HUES6 (cell line): Measurements from ENCODE around the gene LGALS9B.
"Not testable (repeated sequence)": the region's sequence is repeated elsewhere in the genome, so short reads cannot be mapped to it uniquely, and the experiment has no call there.

Source experiments
- H3K27ac ChIP-seq: 2 replicates; pipeline ENCODE4 v1.7.0; 2013; ENCODE audit warnings: low read depth, mild to moderate bottlenecking, low read length, inconsistent platforms
- H3K27me3 ChIP-seq: 2 replicates; pipeline ENCODE4 v1.6.1; 2013; ENCODE audit warnings: low read length; ENCODE audit not compliant: control insufficient read depth, insufficient read depth
- H3K36me3 ChIP-seq: 2 replicates; pipeline ENCODE4 v1.6.1; 2013; ENCODE audit warnings: low read length; ENCODE audit not compliant: control insufficient read depth, insufficient read depth
- H3K4me1 ChIP-seq: 2 replicates; pipeline ENCODE4 v1.6.1; 2013; ENCODE audit warnings: low read length; ENCODE audit not compliant: control insufficient read depth, insufficient read depth
- H3K4me3 ChIP-seq: 2 replicates; pipeline ENCODE4 v1.5.1; 2013; ENCODE audit warnings: low read depth, low read length
- H3K9ac ChIP-seq: one replicate; pipeline ENCODE4 v1.6.1; 2013; ENCODE audit warnings: mild to moderate bottlenecking, low read length
- H3K9me3 ChIP-seq: 2 replicates; pipeline ENCODE4 v1.6.1; 2013; ENCODE audit warnings: low read depth, low read length; ENCODE audit not compliant: control insufficient read depth, insufficient read depth

Gene LGALS9B

DNA sequence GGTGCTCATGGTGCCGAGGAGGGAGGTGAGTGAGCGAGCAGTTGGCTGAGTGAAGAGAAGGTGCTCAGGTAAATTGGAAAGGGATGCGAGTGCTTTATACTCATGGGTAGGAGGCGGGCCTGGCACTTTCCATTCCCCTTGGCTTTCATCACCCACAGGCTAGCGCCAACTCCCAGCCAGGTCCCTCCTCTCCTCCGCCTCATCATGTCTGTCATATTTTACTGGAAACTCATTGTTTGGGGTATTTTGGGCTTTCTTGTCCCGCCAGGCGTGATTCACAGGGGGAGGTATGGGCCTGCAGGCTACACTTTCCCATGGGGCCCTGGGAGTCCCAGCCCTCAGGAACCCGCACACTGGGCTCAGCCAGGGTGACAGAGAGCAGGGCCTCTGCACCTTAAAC, 26.8 kb upstream of the LGALS9B start:
- not testable (repeated sequence) for H3K27me3 ChIP-seq, H3K9me3 ChIP-seq, H3K36me3 ChIP-seq, H3K27ac ChIP-seq, H3K9ac ChIP-seq, H3K4me3 ChIP-seq, H3K4me1 ChIP-seq

DNA sequence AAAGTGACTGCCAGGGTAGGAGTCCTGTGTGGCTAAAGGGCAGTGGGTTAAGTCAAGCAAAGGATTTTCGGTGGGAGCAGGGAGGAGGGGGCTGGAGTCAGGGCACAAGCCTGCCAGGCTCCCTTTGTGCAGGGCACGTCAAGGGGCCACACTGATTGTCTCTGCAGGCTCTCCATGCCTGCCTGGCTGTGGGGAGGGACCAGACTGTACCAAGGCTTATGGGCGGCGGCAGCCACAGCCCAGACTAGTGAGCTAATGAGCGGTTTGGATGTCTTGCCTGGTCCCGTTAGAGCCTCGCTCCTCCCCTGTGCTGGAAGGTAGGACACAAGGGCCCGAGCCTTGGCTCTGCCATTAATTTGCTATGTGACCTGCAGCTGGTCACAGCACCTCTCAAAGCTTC, 25.6 kb upstream of the LGALS9B start:
- not testable (repeated sequence) for H3K36me3 ChIP-seq, H3K27me3 ChIP-seq, H3K9me3 ChIP-seq, H3K4me1 ChIP-seq, H3K4me3 ChIP-seq, H3K27ac ChIP-seq, H3K9ac ChIP-seq

DNA sequence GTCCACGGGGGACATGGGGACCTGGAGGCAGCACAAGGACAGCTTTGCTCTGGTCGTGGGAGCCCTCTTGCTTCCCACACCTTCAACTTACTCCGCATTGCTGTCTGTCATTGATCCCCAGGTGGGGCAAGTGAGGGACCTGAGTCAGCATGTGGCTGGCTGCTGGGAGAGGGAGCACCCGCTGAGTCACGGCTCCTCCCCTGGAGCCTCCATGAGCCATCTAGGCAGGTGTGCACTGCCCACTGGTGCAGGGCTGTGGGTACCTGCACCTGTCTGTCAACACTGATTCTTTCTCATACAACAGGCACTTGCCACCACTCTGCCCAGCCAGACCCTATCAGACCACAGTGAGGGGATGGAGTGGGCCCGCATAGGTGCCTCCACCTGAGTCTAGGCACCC, 24.8 kb upstream of the LGALS9B start:
- not testable (repeated sequence) for H3K27me3 ChIP-seq, H3K4me3 ChIP-seq, H3K9ac ChIP-seq, H3K9me3 ChIP-seq, H3K27ac ChIP-seq, H3K36me3 ChIP-seq, H3K4me1 ChIP-seq

- H3K4me3 ChIP-seq, H3K9me3 ChIP-seq, H3K27ac ChIP-seq, H3K9ac ChIP-seq, H3K4me1 ChIP-seq, H3K27me3 ChIP-seq, H3K36me3 ChIP-seq: not testable (repeated sequence)
Measured at GRCh38 chr17:20484930-20485329, 17.6 kb upstream of the LGALS9B start.

DNA sequence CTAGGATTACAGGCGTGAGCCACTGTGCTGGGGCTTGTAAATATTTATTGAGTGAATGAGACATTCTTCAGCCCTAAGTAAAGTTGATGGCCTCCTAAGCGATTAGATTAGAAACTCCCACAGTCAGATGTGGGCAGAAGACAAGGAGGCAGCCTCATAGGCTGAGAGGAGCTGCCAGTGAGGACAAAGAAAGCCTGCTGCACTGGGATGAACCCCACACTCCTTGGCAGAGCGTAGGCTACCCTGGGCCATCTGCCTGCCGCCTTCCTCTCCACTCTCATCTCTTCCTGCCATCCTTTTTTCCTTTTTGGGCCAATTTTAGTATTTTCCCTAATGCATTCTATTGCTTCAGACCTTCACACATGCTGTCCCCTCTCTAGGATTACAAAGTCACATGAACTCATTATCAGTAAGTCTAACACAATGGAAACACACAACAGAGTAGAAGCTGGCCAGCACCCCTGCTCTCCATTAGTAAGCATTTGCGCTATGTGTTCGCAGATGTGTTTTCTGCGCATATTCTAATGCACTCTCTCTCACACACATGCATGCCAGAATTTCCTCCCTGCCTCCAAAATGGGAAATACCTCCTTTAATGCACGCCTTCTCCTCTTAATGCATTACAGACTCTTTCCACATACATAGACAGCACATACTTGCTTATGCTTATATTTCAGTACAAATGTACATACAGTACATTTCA, 12.7 kb upstream of the LGALS9B start:
- not testable (repeated sequence) for H3K27ac ChIP-seq, H3K9ac ChIP-seq, H3K9me3 ChIP-seq, H3K4me1 ChIP-seq, H3K4me3 ChIP-seq, H3K27me3 ChIP-seq, H3K36me3 ChIP-seq

DNA sequence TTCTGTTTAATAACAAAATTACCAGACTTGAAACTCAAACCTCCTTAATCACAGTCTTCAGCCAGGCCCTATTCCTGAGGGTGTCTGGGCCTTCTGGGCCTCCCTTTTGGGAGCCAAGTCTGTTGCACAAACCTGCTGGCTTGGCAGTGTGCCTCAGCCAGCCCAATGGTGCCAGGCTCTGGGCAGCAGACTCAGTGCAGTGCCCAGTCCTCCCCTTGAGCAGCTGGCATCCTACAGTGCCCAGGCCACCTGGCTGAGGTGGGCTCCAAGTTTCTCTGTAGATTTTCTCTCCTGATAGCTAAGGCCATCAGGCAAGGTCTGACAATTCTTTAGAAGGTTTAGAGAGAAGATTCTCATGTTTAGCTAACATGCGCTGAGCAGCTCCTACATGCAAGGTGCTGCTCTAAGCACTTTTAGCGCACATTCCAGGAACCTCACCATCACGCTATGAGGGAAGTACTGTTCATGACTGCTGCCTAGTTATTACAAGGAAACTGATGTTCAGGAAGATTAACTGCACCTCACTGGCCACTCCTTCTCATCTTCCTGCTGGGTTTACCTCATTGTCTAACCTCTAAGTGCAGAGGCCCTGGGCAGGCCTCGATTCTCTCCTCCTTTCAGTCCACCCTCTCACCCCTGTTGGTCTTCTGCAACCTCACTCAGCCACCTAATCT, 10.2 kb upstream of the LGALS9B start:
- H3K9me3 ChIP-seq, H3K9ac ChIP-seq, H3K27ac ChIP-seq, H3K36me3 ChIP-seq, H3K27me3 ChIP-seq, H3K4me3 ChIP-seq, H3K4me1 ChIP-seq: not testable (repeated sequence)

GRCh38 chr17:20475137-20475831, 7.9 kb upstream of the LGALS9B start:
- not testable (repeated sequence) for H3K4me3 ChIP-seq, H3K9me3 ChIP-seq, H3K4me1 ChIP-seq

GRCh38 chr17:20474081-20474480, 6.7 kb upstream of the LGALS9B start:
- H3K9me3 ChIP-seq, H3K27me3 ChIP-seq, H3K4me1 ChIP-seq, H3K27ac ChIP-seq, H3K9ac ChIP-seq, H3K36me3 ChIP-seq, H3K4me3 ChIP-seq: not testable (repeated sequence)

More at GRCh38 chr17:20475137-20475831, 7.9 kb upstream of the LGALS9B start:
- H3K36me3 ChIP-seq, H3K27ac ChIP-seq, H3K9ac ChIP-seq, H3K27me3 ChIP-seq: not testable (repeated sequence)

DNA sequence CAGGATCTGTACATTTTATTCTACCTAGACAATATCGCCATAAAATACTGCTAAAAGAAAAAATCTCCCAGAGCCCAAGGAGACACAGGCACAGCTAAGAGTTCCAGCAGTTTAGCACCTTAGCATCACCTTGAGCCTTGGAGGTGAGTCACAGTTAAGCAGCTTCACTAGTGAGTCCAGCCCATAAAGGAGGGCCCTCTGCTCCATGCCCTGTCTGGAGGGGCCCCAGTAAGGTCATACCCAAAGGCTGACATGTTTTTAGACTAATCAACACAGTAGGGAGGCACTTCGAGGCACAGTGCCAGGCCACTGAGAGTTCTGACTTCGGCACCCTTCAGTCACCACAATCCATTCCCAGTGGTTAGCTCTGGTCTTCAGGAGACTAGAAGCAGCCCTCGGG, 2.6 kb upstream of the LGALS9B start:
- H3K27ac ChIP-seq, H3K9me3 ChIP-seq, H3K36me3 ChIP-seq, H3K4me1 ChIP-seq, H3K27me3 ChIP-seq, H3K4me3 ChIP-seq, H3K9ac ChIP-seq: not testable (repeated sequence)

DNA sequence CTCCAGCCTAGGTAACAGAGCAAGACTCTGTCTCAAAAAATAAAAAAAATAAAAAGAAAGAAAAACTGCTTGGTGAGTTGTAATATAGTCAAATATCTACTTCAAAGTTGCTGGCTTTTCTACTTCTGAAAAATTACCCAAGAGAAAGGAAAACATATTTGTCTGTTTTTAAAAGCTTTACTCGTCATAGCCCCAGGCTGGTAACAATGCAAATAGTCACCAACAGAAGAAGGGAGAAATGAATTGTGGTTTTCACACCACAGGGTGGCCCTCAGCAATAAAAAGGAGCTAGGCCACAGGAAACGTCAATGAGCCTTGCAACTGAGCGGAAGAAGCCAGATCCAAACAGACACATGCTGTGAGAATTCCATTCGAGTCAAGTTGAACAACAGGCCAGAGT, 1.8 kb upstream of the LGALS9B start:
- not testable (repeated sequence) for H3K36me3 ChIP-seq, H3K27me3 ChIP-seq, H3K4me1 ChIP-seq, H3K4me3 ChIP-seq, H3K9ac ChIP-seq, H3K27ac ChIP-seq, H3K9me3 ChIP-seq

- not testable (repeated sequence) for H3K9me3 ChIP-seq, H3K27ac ChIP-seq, H3K4me3 ChIP-seq, H3K9ac ChIP-seq, H3K4me1 ChIP-seq, H3K36me3 ChIP-seq, H3K27me3 ChIP-seq
Measured at GRCh38 chr17:20466999-20467398, 340 bp downstream of the LGALS9B start.
